IPS-11a (cell line): Measurements from ENCODE around the gene BUB1.
"Not testable (repeated sequence)": the region's sequence is repeated elsewhere in the genome, so short reads cannot be mapped to it uniquely, and the experiment has no call there.

Source experiments
- H3K4me3 ChIP-seq: one replicate; pipeline ENCODE4 v1.5.1; 2013; ENCODE audit warnings: low read depth, low read length, control low read depth

The BUB1 gene

DNA sequence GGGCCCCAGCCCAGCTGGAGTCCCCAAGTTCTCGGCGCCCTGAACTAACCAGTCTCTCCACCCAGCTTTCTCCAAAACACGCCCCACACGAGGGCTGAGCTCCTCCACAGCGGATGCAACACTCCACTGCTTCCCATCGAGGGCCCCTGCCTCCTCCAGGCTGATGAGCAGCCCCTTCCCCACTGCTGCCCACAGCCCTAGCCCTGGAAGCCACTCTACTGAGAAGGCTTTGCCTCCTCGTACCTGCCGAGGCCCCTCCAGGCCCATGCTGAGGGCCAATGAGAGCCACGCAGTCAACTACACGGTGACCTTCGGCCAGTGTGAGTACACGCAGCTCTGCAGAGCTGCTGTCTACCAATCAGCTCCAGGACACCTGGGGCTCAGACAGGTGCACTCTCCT is 72.8 kb downstream of the BUB1 start:
- not testable (repeated sequence) for H3K4me3 ChIP-seq

DNA sequence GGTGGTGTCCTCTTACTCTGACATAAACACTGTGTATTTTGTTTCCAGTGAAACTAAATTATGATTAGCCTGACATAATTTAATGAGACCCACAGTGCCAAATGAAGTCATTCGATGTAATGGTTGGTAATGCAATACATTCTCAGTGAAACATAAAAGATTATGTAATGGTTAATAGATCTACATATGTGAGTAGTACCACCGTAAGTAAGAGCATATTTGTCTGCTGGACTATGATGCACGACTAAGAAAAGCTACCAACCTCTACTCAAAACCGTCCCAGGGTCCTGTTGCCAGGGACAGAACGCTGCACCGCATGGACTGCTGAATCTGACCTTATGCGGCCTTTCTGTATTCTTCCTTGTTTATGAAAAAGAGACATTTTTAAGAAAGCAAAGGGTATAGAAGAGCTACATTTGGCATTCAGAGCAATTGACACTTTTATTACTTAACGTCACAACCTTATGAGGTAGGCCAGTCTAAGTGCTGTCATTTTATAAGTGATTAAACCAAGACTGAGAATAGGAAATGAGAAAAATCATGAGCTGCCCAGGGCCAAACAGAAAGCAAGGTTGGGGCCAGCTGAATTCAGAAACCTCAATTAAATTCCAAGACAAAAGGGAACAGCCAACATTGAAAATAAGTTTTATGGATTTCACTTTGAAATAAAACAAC is 73.8 kb downstream of the BUB1 start:
- H3K4me3 ChIP-seq = not testable (repeated sequence)

DNA sequence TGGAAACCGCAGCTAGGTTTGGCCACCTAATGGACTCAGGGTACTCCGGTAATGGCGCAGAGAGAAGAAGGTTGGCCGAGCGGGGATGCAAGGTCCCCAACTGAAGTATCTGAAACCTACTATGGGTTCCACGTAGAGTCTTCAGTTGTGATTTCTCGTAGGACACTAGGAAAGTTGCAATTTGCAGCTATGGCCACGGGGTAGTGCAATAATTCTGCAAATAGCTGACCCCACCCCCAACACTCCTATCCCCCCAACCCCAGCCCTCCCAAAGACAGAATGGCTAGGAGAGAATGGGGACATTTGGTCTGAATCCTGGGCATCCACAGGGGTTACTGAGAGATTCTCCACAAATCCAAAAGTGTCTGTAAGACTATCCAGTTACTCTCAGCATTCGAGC is 75.7 kb downstream of the BUB1 start:
- H3K4me3 ChIP-seq = not testable (repeated sequence)

DNA sequence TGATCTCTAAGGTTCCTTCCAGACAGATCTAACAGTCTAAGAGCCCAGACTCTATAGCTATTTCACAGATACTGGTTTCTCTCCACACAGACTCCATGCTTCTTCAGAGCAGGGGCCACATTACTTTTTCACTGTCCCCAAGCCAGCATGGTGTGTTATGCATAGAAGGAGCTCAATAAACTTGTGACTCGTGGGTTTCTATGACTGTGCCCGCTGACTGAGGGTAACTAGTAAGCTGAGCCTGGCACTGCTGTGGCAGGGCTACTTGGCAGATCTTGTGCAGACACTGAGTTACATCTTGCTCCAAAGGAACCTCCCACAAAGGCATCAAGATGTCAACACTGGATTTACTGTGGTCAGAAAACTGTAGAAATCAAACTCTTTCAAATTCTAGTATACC is 85.9 kb downstream of the BUB1 start:
- not testable (repeated sequence) for H3K4me3 ChIP-seq

DNA sequence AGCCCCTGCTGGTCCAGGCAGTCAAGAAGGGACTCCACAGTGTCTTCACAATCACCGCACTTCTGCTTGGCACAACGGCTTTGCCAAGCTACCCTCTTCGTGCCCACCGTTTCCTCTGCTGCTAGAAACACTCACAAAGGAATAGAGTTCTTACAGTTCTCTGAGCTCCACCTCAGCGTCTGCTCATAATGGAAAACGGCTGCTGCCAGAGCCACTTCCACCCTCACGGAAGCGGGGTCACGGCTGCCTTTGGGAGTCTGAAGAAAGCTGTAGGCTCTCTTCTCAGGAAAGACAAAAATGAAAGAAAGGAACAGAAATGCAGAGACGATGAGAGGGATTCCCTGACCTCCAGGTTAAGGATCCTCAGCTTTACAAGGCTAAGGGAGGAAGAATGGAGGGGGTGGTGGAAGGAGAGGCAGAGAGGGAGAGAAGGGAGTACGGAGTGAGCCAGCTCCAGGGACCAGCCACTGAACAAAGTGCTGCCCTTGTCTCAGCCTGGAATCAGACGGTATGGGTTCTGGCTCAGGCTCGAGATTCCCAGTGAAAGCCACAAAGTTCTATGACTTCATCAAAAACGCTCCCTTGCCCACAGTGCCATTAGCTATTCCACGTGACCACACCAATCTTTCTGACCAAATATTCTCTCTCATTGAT is 88.1 kb downstream of the BUB1 start:
- H3K4me3 ChIP-seq = not testable (repeated sequence)

DNA sequence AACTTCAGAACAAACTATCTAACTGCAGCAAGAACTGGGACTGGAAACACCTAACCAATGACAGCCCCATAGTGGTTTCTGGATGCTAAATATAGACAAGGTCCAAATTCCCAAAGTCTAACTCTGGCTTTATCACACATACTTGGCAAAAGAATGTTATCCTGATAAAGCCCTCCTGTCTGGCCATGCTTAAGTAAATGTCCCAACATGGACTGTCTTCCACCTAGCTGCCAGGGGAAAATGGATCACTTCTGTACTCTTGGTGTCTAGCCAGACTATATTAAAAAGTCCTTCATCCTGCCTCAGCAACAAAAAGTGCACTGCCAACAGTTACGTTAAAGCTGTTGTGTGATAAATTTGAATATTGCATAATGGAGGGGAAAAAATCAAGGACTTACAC is 89.3 kb downstream of the BUB1 start:
- H3K4me3 ChIP-seq = not testable (repeated sequence)
